T-helper 2 cell treated with Interferon-gamma antibody and Interleukin-4, amounts not matched to agents 100 ng/mL and 5 ng/mL, for 36 hours (primary cell): ENCODE data around the gene SLC35E2B. TPM values are rescaled to one million over a fixed set of nuclear protein-coding genes. Genes with fewer than 3 reads are reported as not detected.
"Not testable (repeated sequence)": the region's sequence is repeated elsewhere in the genome, so short reads cannot be mapped to it uniquely, and the experiment has no call there.

Experiments used
- intact Hi-C: fragments of 100-400 bp; cut with micrococcal nuclease; formaldehyde crosslinking; loops from one replicate; pipeline ENCODE4 v1.15.1; 2023
- total RNA-seq: library from RNA; stranded (reverse); gene quantifications from 2 replicates; pipeline ENCODE4 v1.2.3, GENCODE V29; 2022

Gene SLC35E2B
- total RNA-seq, 1 donor from 2014 or later = 54.4 TPM

DNA sequence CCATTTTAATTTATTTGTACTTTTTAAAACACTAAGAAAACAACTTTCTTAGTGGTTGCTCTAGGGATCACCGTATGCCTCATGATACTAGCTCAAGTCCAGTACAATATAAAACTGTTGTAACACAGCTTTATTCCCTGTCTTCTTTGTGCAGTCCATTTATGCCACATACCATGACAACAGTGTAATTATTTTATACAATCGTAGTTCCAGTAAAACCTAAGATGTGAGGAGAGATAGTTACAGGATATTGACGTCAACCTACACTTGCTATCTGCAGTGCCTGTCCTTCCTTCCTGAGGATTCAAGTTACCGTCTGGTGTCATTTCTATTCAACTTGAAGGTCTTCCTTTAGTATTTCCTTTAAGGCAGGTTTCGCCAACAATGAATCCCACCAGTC is 46.3 kb downstream of the SLC35E2B start:
- intact Hi-C loops = not testable (repeated sequence)

DNA sequence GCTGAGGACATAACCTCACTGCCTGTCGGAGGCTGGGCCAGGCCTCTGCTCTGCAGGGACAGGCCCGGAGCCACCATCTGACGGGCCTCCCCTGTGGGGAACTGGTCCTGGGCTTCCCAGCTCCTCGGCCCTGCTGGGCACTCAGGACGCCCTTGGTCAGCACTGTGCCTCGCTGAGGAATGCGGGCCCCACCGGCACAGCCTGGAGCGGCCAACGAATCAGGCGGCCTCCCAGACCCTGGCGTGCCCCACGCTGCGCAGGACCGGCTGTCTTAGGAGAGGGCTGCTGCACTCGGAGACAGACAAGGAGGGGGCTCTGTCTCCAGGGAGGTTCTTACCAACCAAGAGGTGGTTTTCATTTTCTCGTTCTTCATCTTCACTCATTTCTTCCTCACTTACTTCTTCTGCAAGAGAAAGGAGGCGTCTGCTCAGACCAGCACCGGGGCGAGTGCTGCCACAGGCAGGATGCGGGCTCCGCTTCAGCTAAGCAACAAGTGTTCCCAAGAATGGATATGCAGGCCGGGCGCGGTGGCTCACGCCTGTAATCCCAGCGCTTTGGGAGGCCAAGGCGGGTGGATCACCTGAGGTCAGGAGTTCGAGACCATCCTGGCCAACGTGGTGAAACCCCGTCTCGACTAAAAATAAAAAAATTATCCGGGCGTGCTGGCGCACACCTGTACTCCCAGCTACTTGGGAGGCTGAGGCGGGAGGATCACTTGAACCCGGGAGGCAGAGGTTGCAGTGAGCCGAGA is 51.7 kb downstream of the SLC35E2B start:
- intact Hi-C loops = not testable (repeated sequence)

DNA sequence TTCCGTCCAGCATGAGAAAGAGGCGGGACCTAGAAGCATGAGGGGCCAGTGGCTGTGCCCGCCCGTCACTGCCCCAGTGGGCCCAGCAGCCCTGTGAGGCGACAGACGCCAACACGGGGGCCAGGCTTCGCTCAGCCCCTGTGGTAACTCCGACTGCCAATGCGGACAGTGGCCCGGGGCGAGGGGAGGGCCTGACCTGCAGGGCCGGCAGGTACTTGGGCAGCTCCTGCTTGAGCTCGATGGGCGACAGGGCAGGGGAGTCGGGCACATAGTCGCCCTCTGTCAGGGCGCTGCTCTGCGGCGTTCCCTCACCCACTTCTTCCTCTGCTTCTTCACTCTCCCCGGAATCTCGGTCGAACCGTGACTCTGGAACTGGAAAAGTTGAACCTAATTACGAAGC is 52.5 kb downstream of the SLC35E2B start:
- intact Hi-C loops = not testable (repeated sequence)

DNA sequence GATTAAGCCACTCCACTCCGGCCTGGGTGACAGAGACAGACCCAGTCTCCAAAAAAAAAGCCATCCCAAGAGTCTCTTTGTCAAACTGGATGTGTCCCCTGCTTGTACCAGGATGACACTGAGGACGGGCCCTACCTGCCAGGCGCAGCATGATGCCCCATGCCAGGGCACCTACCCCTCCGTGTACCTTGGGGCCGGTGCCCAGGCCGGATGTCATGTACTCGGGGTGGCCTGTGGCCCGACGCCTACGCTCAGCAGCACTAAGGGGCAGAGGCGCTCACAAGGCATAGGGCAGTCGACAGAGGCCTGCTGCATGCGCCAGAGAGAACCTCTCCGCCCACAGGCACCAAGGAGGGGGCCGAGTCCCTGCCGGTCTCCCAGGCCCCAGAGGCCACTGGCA is 53.2 kb downstream of the SLC35E2B start:
- intact Hi-C loops = not testable (repeated sequence)

DNA sequence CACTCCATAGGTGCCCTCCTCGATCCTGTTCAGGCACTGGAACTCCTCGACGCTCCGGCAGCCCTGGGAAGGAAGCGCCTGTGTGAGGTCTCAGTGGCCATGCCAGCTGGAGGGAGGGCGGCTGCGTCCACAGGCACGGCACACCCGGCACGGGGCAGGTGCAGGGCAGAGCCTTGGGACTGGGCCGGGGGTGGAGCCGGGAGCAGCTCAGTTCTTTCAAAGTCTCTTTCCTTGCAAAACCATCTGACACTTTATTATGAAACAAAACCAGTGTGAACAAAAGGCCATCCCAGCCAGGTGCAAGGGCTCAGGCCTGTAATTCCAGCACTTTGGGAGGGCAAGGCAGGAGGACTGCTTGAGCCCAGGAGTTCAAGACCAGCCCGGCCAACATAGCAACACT is 54.1 kb downstream of the SLC35E2B start:
- intact Hi-C loops = not testable (repeated sequence)

DNA sequence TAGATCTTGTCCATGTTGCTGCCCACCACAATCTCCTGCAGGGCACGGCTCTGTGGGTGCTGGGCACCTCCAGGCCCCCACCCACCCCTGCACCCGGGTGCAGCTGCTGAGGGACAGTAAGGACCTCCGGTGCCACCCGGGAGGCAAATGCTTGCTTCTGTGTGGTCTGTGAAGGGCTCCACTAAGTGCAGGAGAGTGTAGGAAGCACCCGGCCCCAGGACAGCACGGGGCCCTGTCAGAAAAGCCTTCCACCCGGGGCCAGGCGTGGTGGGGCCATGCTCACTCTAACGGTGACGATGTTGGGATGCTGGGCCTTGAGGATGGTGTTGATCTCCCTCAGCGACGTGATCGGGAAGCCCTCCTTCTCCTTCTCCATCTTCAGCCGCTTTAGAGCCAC is 55.1 kb downstream of the SLC35E2B start:
- intact Hi-C loops = not testable (repeated sequence)

DNA sequence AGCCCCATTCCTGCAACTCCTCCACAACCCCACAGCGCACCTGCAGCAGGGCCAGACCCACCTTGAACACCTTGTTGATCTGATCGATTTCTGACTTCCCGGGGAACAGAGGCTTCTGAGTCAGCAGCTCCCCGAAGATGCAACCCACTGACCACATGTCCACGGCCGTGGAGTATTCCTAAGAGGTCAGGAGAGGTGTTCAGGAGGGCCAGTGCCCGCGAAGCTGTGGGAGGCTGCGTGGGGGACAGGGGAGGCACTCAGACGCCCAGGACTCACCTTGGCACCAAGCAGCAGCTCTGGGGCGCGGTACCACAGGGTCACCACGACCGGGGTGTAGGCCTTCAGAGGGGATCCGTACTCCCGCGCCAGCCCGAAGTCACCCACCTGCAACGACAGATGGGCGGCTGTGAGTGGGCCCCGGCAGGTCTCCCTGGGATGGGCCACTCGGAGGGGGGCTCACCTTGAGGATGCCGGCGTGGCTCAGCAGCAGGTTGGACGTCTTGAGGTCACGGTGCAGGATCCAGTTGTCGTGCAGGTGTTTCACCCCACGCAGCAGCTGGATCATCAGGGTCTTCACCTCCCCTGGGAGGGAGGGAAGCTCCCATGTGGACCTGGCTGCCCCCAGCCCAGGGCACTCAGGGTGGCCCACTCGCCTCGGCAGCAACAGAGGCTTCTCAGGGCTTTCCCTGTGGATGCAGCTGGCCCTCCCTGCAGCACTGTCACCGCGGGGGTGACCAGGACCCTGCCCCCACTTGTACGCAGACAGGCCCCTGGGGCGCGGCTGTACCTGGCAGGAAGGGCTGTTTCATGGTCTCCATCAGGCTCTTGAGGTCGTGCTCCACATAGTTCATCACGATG is 55.7 kb downstream of the SLC35E2B start:
- intact Hi-C loops = not testable (repeated sequence)

DNA sequence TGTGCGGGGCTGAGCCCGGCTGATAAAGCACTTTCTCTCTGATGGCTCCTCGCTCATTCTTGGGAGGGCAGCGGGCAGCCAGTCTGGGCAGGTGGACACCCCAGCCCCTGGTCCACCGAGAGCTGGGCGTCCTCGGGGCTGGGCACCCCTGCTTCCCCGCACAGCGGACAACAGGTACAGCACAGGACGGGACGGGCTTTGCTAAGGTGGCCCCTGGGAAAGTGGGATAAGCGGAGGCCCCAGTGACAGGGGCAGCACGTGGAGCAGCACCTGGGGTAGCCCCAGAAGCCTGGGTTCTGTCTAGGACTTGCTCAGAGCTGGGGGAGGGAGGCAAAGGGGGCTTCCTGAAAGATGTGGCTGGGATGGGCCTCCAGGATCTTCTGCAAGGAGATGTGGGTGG is 58.0 kb downstream of the SLC35E2B start:
- intact Hi-C loops = not testable (repeated sequence)

DNA sequence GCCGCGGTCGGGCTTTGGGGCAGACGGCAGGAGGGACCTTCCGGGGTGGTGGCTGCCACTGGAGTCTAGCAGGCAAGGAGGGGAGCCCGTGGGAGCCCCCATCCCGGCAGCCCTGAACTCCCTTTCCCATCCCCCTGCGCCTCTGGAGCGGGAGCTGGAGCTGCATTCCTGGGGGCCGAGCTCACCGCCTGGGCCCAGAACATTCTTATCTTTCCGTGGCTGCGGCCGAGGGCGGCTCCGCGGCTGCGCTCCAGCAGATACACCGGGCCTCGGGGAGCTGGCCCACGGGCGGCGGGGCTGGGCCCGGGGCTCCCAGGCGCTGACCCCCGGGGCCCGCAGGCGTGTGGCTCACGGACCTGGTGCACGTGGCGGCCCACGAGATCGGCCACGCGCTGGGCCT is 59.2 kb downstream of the SLC35E2B start:
- intact Hi-C loops = not testable (repeated sequence)

DNA sequence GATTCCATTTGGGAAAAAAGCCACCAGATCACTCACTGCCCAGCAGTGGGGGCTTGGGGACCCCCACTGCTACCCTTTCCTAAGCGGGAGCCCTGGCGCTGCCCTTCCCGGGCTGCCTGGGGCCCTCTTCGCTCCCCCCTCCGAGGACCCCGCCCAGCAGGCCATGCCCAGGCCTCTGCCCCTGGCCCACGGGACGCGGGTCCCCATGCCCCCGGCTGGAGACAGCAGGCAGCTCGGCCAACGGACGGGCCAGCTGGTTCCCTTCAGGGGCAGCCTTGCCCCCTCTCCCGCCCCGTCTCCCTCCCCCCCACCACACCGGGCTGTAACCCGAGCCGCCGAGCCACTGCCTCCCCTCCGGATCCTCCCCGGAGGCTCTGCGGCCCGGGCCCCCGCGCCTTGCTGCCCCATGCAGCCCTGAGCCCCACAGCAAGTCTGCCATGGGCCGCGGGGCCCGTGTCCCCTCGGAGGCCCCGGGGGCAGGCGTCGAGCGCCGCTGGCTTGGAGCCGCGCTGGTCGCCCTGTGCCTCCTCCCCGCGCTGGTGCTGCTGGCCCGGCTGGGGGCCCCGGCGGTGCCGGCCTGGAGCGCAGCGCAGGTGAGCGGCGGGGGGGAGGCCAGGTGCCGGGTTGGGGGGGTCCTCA is 60.7 kb downstream of the SLC35E2B start, which contains the start of gene MMP23B:
Gene MMP23B, plus strand, starts transcription at position 392 of the 639 bp plus-strand sequence. Its CDS starts 46 bp downstream, at position 438.
- intact Hi-C loops = loop anchor here (2.0 kb wide), 1 partner anchor 17 kb away; the partner anchor contains the start of gene MIB2

DNA sequence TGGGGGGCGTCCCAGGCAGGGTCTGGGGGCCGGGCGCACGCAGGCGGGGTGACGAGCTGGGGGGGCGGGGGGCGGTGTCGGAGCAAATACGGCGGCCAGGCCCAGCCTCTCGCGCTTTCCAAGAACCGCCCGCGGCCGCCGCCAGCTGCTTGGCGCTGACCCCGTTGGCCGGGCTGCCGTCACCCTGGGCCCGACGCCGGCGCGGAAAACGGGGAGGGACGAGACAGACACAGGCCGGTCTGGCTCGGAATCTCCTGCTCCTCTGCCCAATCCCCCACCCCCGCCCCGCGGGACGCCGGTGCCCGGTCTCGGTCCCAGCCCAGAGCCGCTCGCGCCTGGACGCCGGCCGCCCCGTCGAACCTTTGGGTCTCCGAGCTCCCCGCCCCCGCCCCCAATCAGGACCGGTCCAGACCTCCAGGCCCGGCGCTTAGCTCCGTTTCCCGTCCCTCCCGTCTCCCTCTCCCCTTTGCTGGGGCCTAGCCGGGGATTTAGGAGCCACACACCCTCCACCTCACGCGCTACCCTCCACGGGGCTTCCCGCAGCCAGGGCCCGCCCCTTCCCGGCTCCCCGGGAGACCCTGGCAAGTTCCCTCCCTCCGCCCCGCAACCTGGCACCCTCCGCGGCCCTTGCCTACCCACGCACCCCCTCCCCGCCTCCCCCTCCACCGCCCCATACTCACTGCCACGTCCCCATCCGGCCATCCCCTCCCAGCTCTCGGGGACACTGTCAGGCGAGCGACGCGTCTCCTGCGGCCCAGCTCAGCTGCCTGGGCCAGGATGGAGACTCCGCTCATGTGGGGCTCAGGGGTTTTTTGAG is 61.4 kb downstream of the SLC35E2B start:
- intact Hi-C loops = loop anchor here (2.0 kb wide), 1 partner anchor 16 kb away; the partner anchor contains the start of gene MIB2

DNA sequence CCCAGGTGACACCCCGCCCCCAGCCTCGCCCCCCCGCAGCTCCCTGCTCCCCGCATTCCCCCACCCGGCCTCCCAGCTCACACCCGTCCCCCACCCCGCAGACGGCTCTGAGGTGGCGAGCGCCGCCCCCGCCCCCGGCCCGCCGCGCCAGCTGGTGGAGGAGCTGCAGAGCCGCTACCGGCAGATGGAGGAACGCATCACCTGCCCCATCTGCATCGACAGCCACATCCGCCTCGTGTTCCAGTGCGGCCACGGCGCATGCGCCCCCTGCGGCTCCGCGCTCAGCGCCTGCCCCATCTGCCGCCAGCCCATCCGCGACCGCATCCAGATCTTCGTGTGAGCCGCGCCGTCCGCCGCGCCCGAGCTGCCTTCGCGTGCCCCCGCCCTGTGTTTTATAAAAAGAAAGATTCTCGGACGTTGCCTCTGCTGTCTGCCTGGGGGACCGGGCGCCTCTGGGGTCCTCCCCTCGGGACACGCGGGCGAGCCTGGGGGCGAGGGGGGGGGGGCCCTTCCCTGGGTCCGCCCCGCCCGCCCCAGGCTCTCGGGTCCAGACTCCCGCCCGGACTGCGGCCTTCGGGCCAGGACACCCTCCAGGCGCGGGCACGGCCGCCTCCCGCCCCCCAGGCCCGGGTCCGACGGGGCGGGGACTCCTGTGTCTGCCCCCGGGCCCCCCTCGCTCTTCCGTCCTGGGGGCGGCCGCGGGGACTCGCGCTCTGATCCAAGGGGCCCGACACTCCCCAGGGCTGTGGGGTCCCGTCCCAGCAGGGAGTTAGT is 62.2 kb downstream of the SLC35E2B start:
- intact Hi-C loops = loop anchor here (2.0 kb wide), 1 partner anchor 16 kb away; the partner anchor contains the start of gene MIB2

DNA sequence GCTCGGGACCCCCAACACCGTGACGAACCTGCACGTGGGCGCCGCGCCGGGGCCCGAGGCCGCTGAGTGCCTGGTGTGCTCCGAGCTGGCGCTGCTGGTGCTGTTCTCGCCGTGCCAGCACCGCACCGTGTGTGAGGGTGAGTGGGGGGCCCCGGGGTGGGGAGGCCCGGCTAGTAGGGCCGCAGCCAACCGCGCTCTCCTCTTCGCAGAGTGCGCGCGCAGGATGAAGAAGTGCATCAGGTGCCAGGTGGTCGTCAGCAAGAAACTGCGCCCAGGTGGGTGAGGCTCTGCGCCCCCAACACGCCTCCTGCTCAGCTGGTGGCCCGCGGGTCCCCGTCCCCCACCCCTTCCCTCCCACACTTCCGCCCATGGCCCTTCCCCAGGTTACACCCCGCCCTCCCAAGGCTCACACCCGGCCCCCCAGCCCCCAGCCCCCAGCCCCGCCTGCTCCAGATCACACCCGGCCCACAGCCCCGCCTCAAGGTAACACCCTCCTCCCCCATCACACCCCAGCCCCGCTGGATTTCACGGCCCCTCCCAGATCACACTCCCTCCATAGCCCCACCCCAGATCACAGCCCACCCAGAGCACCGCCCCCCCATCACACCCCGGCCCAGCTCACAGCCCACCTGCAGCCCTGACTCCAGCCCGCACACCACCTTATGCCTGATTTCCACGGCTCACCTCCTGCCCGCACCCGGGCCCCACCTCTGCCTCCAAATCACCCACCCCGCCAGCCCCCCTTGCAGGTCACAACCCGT is 63.0 kb downstream of the SLC35E2B start:
- intact Hi-C loops = loop anchor here (2.0 kb wide), 1 partner anchor 15 kb away; the partner anchor contains the start of gene MIB2

DNA sequence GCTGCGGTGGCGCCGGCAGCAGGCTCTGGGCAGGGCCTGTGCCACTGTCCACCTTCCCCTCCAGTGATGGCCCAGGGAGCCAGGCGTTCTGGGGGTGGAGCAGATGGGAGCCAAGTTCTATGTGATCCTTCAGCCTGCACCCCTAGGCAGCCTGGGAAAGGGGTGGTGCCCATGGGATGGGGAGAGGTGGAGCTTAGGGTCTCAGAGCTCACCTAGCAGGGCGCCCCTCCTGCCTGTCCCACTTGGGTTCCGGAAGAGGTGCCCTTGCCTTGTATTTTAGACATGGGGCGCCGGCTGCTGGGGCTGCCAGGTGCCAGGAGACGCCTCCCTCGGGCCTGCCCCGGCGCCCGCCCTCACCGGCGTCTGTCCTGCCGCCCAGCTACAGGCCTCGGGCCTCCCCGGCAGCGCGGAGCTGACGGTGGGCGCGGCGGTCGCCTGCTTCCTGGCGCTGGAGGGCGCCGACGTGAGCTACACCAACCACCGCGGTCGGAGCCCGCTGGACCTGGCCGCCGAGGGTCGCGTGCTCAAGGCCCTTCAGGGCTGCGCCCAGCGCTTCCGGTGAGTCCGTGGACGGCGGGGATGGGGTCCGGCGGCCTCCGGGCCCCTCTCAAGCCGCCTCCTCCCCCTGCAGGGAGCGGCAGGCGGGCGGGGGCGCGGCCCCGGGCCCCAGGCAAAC is 63.7 kb downstream of the SLC35E2B start:
- intact Hi-C loops = no loop called here

DNA sequence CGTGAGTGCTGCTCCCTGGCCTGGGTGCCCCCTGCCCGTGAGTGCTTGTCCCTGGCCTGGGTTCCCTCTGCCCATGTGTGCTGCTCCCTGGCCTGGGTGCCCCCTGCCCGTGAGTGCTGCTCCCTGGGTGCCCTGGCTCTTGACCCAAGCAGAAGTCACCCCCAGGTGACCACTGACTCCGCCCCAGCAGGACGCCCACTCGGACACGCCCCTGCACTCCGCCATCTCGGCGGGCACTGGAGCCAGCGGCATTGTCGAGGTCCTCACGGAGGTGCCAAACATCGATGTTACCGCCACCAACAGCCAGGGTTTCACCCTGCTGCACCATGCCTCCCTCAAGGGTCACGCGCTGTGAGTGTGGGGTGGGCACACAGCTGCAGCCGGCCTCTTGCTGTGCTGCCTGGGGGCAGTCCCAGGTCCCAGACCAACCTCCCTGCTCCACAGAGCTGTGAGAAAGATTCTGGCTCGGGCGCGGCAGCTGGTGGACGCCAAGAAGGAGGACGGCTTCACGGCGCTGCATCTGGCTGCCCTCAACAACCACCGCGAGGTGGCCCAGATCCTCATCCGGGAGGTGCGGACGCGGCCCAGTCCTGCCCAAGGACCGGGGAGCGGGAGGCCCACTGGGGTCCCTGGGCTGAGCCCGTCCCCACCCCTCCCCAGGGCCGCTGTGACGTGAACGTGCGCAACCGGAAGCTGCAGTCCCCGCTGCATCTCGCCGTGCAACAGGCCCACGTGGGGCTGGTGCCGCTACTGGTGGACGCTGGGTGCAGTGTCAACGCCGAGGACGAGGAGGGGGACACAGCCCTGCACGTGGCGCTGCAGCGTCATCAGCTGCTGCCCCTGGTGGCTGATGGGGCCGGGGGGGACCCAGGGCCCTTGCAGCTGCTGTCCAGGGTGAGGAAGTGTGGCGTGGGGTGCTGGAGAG is 64.5 kb downstream of the SLC35E2B start:
- intact Hi-C loops = no loop called here

DNA sequence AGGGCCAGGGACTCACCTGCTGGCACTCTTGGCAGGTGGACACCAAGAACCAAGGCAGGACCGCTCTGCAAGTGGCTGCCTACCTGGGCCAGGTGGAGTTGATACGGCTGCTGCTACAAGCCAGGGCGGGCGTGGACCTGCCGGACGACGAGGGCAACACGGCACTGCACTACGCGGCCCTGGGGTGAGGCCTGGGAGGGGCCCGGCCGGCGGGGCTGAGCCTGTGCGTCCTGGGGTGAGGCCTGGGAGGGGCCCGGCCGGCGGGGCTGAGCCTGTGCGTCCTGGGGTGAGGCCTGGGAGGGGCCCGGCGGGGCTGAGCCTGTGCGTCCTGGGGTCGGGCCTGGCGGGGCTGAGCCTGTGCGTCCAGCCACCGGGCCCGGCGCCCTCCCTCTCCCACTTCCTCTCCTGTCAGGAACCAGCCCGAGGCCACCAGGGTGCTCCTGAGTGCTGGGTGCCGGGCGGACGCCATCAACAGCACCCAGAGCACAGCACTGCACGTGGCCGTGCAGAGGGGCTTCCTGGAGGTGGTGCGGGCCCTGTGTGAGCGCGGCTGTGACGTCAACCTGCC is 65.2 kb downstream of the SLC35E2B start:
- intact Hi-C loops = no loop called here
